Kidney (tissue), 14 donors: ENCODE measurements around the gene UGGT2. TPM values are rescaled to one million over a fixed set of nuclear protein-coding genes. Genes with fewer than 3 reads are reported as not detected.

ENCODE experiments used
- DNase-seq, 5 donors: peaks; one replicate each; pipeline ENCODE4 v3.0.0-alpha.2; 2013 to 2020
- FAIRE-seq: peaks from 2 replicates; lab custom pipeline; 2012; peaks lifted over from hg19 to GRCh38; lab: Jason Lieb, UNC
- H3K27ac ChIP-seq, 2 donors: one replicate each; pipeline ENCODE4 v1.7.0; 2013; ENCODE audit warnings: low read depth in 2 of 2, low read length in 2 of 2, inconsistent platforms in 1 of 2
- H3K27me3 ChIP-seq: one replicate; pipeline ENCODE4 v1.7.1; 2013; ENCODE audit warnings: low read length, inconsistent platforms; ENCODE audit not compliant: control insufficient read depth, insufficient read depth
- H3K36me3 ChIP-seq, 3 donors: one replicate each; pipeline versions ENCODE4 v1.7.0 to v1.7.1; 2013; ENCODE audit warnings: low read length in 3 of 3, control low read depth in 1 of 3, inconsistent platforms in 1 of 3; ENCODE audit not compliant: insufficient read depth in 3 of 3, control insufficient read depth in 2 of 3
- H3K4me1 ChIP-seq, 3 donors: one replicate each; pipeline versions ENCODE4 v1.7.0 to v1.7.1; 2013; ENCODE audit warnings: low read length in 3 of 3, inconsistent platforms in 1 of 3, low read depth in 1 of 3; ENCODE audit not compliant: control insufficient read depth in 2 of 3, insufficient read depth in 2 of 3
- H3K4me3 ChIP-seq, 3 donors: one replicate each; pipeline versions ENCODE4 v1.7.0 to v1.8.1; 2013; ENCODE audit warnings: low read length in 3 of 3, control low read depth in 1 of 3, inconsistent platforms in 1 of 3
- H3K9ac ChIP-seq, 3 donors: one replicate each; pipeline versions ENCODE4 v1.7.0 to v1.7.1; 2013; ENCODE audit warnings: low read length in 3 of 3, control low read depth in 1 of 3, inconsistent platforms in 1 of 3
- H3K9me3 ChIP-seq, 3 donors: one replicate each; pipeline versions ENCODE4 v1.7.0 to v1.7.1; 2013; ENCODE audit warnings: low read length in 3 of 3, control low read depth in 1 of 3, inconsistent platforms in 1 of 3; ENCODE audit not compliant: control insufficient read depth in 2 of 3, insufficient read depth in 1 of 3
- intact Hi-C: fragments of 100-400 bp; cut with DNase I; formaldehyde crosslinking; loops from one replicate; pipeline ENCODE4 v1.11.1; 2022
- polyA plus RNA-seq: library from polyadenylated mRNA; stranded (reverse); fragments of 350-450 nt; fragmentation: Illumina TruSeq; extraction: RNeasy Lipid Tissue Mini Kit (QIAGEN cat#74804); gene quantifications from one replicate; pipeline ENCODE4 v1.2.3, GENCODE V29; 2014; ENCODE audit warnings: low read depth, low replicate concordance; ENCODE audit not compliant: insufficient read depth
- total RNA-seq: library from RNA; stranded (reverse); fragmentation: NEBNext Ultra II Directional; extraction: Animal tissue kit (Norgen Biotek cat#: 25700); gene quantifications from one replicate; pipeline ENCODE4 v1.2.1, GENCODE V29; 2021
- TF ChIP-seq, protein P1 (sequence below): IDR thresholded peaks from 3 replicates; pipeline ENCODE4 v1.5.1; 2012; ENCODE audit warnings: mild to moderate bottlenecking, moderate library complexity, borderline replicate concordance; ENCODE audit not compliant: insufficient read depth; ENCODE audit errors: extremely low read depth
- donor health status: control.
- donor health status: control.
- donor health status: control.
- donor health status: control.
- donor health status: control.
- donor health status: DM: yes; HTN: yes; CAD: no.
- donor health status: Normal renal cell carcinoma (clear cell type).

UGGT2 gene
- total and polyA plus RNA-seq, 2 donors from 2014 or later, result 10.0 to 31.9 TPM

- H3K9me3 ChIP-seq, result no peaks in the 10 kb centered on the region
- DNase-seq, result no peak
- H3K9ac ChIP-seq, result no peak overlapping the region
- H3K4me3 ChIP-seq, result no peak overlapping the region
- TF ChIP-seq, protein P1, sequence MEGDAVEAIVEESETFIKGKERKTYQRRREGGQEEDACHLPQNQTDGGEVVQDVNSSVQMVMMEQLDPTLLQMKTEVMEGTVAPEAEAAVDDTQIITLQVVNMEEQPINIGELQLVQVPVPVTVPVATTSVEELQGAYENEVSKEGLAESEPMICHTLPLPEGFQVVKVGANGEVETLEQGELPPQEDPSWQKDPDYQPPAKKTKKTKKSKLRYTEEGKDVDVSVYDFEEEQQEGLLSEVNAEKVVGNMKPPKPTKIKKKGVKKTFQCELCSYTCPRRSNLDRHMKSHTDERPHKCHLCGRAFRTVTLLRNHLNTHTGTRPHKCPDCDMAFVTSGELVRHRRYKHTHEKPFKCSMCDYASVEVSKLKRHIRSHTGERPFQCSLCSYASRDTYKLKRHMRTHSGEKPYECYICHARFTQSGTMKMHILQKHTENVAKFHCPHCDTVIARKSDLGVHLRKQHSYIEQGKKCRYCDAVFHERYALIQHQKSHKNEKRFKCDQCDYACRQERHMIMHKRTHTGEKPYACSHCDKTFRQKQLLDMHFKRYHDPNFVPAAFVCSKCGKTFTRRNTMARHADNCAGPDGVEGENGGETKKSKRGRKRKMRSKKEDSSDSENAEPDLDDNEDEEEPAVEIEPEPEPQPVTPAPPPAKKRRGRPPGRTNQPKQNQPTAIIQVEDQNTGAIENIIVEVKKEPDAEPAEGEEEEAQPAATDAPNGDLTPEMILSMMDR, result no peak
- H3K27me3 ChIP-seq, result no peaks in the 10 kb centered on the region
- peaks cover 0 to 6% (median 2%) of the 10 kb centered on the region in 3 donors for H3K36me3 ChIP-seq
- H3K27ac ChIP-seq, result no peak overlapping the region
- no peak for FAIRE-seq
- H3K4me1 ChIP-seq, result no peaks in the 10 kb centered on the region
- intact Hi-C loops, result no loop called here
Measured at GRCh38 chr13:95822303-95822702, 230.9 kb downstream of the UGGT2 start.

DNA sequence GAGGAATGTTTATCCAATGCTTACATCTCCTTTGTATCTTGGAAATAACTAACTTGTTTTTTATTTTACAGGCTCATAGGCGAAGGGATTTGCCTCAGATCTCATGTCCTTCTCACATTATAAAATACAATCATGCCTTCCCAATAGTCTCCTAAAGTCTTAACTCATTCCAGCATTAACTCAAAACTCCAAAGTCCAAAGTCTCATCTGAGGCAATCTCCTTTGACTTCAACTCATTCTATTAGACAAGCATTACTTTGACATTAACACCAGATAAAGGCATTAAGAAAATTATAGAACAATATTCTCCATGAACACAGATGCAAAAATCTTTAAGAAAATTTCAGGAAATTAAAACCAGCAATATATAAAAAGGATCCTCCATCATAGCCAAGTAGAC, 238.7 kb downstream of the UGGT2 start:
- H3K36me3 ChIP-seq, result no peaks in the 10 kb centered on the region
- H3K4me1 ChIP-seq, result no peaks in the 10 kb centered on the region
- peaks cover 0 to 15% (median 2%) of the 10 kb centered on the region in 3 donors for H3K9me3 ChIP-seq
- intact Hi-C loops, result no loop called here
- H3K27me3 ChIP-seq, result no peaks in the 10 kb centered on the region
- no peak overlapping the region for H3K27ac ChIP-seq
- TF ChIP-seq, protein P1, result no peak
- FAIRE-seq, result peak; percentile 81
- no peak for DNase-seq
- no peak overlapping the region for H3K9ac ChIP-seq
- no peak overlapping the region for H3K4me3 ChIP-seq

GRCh38 chr13:95813139-95813538, 240.1 kb downstream of the UGGT2 start:
- H3K4me3 ChIP-seq, result no peak overlapping the region
- DNase-seq (no peak), FAIRE-seq (no peak)
- no peak overlapping the region for H3K27ac ChIP-seq
- H3K9ac ChIP-seq, result no peak overlapping the region
- no peaks in the 10 kb centered on the region for H3K4me1 ChIP-seq
- intact Hi-C loops, result no loop called here
- H3K36me3 ChIP-seq, result no peaks in the 10 kb centered on the region
- H3K27me3 ChIP-seq, result no peaks in the 10 kb centered on the region
- TF ChIP-seq, protein P1, result no peak
- H3K9me3 ChIP-seq, result peaks cover 0 to 15% (median 2%) of the 10 kb centered on the region in 3 donors

DNA sequence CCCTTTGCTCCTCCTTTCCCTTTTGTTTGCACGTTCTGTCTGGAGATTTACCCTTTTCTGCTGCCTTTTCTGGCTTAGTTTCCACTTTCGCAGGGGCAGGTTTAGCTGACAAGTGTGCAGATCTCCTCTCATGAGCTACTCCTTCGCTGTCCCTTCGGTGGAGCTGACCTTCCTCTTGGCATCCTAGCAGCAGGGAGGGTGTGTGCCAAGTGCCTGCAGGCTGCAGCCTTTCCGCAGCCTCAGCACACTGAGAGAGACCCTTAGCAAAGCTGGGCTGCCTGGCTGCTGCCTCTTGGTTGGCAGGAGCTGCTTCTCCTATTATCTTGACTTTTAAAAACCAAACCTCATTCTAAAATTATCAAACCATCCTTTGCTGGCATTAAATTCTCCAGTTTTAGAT, 243.8 kb downstream of the UGGT2 start:
- Histone ChIP-seq H3K9me3 (peaks cover 0 to 23% (median 2%) of the 10 kb centered on the region in 3 donors), H3K27ac (no peak overlapping the region), H3K4me1 (no peaks in the 10 kb centered on the region), H3K27me3 (no peaks in the 10 kb centered on the region), H3K4me3 (no peak overlapping the region), H3K36me3 (no peaks in the 10 kb centered on the region), H3K9ac (no peak overlapping the region)
- no peak for DNase-seq
- no peak for FAIRE-seq
- intact Hi-C loops, result no loop called here
- TF ChIP-seq, protein P1, result no peak
